ENCODE results near the gene CNTN3.

CNTN3 gene

DNA sequence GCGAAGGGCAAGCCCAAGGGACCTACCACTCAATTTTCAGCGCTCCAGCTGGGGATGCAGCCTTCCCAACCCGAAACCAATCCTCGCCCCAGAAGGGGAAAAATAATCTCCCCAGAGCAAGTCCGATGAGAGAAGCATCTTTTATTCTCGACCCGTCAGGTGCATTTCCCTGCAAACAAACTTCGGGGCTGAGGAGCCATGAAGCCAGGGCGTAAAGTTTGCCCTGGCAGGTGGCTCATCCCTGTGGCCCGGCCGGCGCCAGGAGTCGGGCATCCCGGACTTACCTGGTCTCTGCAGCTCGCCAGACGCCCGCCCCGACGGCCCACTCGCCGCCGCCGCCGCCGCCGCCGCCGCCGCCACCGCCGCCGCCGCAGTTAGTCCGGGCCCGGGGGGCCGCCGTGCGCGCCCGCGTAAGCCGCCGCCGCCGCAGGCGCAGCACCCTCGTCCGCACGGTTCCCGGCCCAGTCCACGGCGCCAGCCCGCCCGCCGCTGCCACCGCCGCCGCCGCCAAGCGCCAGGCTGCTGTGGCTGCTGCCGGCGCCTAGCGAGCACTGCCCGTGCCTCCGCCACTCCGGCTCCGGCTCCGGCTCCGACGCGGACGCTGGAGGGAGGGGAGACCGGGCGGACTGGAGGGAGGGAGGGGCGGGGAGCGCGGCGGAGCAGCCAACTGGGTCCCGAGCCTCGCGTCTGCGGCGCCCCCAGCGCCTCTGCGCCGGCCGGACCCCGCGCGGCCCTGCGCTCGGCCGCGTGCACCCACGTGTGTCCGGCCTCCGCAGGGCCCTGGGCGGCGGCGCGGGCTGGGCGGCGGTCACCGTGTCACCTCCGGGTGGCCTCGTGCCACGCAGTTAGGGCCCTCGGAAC is at the start of gene CNTN3:
Gene CNTN3, minus strand, starts transcription at position 553 of the 861 bp plus-strand sequence. CDS start 93,547 bp downstream, outside the sequence.
- peak; percentile 65 for ATAC-seq
- TF ChIP-seq ZC3H10 (CRISPR knock-in tag; IDR thresholded peaks at IDR 0.05) (no peak), SNAI2 (CRISPR knock-in tag; IDR thresholded peaks at IDR 0.05) (no peak), PPARA (CRISPR knock-in tag; IDR thresholded peaks at IDR 0.05; ENCODE audit: borderline replicate concordance) (no peak), ISL1 (CRISPR knock-in tag; IDR thresholded peaks at IDR 0.05) (no peak)

DNA sequence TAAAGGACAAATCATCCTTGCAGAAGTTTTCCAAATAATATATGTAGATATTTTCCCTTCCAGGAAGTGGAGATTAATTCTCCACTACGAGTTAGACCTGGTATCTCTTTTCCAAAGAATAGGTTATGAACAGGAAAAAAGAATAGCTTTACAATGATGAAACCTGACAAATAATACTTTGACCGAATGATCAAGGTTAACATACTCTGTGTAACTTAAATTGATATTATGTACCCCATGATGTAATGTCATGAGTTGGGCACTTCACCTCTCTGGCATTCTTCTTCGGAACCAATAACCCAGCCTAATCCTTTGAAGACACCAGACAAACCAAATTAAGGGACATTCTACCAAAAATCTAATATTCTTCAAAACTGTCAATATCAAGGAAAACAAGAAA is 48.7 kb upstream of the CNTN3 start:
- TF ChIP-seq, protein P1, sequence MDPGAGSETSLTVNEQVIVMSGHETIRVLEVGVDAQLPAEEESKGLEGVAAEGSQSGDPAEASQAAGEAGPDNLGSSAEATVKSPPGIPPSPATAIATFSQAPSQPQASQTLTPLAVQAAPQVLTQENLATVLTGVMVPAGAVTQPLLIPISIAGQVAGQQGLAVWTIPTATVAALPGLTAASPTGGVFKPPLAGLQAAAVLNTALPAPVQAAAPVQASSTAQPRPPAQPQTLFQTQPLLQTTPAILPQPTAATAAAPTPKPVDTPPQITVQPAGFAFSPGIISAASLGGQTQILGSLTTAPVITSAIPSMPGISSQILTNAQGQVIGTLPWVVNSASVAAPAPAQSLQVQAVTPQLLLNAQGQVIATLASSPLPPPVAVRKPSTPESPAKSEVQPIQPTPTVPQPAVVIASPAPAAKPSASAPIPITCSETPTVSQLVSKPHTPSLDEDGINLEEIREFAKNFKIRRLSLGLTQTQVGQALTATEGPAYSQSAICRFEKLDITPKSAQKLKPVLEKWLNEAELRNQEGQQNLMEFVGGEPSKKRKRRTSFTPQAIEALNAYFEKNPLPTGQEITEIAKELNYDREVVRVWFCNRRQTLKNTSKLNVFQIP (CRISPR knock-in tag; IDR thresholded peaks at IDR 0.05; ENCODE audit: borderline replicate concordance, low read depth), result no peak
- TF ChIP-seq ZFP30 (CRISPR knock-in tag; IDR thresholded peaks at IDR 0.05), result no peak
- no peak for TF ChIP-seq RARB (CRISPR knock-in tag; IDR thresholded peaks at IDR 0.05)
- no peak for TF ChIP-seq TCF4 (CRISPR knock-in tag; IDR thresholded peaks at IDR 0.05; ENCODE audit: borderline replicate concordance)
- no peak for TF ChIP-seq SNAI2 (CRISPR knock-in tag; IDR thresholded peaks at IDR 0.05)
- TF ChIP-seq ZNF70 (CRISPR knock-in tag; IDR thresholded peaks at IDR 0.05), result no peak
- TF ChIP-seq, protein P2, sequence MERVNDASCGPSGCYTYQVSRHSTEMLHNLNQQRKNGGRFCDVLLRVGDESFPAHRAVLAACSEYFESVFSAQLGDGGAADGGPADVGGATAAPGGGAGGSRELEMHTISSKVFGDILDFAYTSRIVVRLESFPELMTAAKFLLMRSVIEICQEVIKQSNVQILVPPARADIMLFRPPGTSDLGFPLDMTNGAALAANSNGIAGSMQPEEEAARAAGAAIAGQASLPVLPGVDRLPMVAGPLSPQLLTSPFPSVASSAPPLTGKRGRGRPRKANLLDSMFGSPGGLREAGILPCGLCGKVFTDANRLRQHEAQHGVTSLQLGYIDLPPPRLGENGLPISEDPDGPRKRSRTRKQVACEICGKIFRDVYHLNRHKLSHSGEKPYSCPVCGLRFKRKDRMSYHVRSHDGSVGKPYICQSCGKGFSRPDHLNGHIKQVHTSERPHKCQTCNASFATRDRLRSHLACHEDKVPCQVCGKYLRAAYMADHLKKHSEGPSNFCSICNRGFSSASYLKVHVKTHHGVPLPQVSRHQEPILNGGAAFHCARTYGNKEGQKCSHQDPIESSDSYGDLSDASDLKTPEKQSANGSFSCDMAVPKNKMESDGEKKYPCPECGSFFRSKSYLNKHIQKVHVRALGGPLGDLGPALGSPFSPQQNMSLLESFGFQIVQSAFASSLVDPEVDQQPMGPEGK (CRISPR knock-in tag; IDR thresholded peaks at IDR 0.05; ENCODE audit: borderline replicate concordance), result no peak
- TF ChIP-seq ESRRG (CRISPR knock-in tag; IDR thresholded peaks at IDR 0.05), result no peak
- TF ChIP-seq BACH2 (CRISPR knock-in tag; IDR thresholded peaks at IDR 0.05; ENCODE audit: borderline replicate concordance), result no peak
- no peak for TF ChIP-seq OSR1 (CRISPR knock-in tag; IDR thresholded peaks at IDR 0.05)
- TF ChIP-seq ZNF565 (CRISPR knock-in tag; conservative IDR thresholded peaks at IDR 0.05; ENCODE audit: low read depth), result no peak
- no peak for TF ChIP-seq ZC3H10 (CRISPR knock-in tag; IDR thresholded peaks at IDR 0.05)
- ATAC-seq, result no peak

DNA sequence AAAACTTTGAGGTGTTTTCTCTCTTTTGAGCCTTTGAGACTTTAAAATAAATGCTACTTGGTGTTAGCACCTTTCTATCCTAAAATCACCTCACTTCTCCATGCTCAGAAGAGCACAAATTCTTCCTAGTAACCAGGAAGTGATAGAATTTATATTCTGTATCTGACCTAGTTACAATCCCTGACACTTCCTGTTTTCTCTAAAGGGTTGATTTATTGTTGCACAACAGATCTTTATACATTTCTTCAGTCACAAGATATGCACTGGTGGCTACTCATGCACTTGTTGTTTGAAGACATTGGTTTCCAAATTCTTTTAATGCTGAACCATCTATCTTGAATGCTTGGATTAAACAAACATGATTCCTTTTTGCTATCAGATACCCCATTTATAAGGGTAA is 47.2 kb upstream of the CNTN3 start:
- TF ChIP-seq CSDC2 (CRISPR knock-in tag; IDR thresholded peaks at IDR 0.05), result no peak
- TF ChIP-seq ZC3H10 (CRISPR knock-in tag; IDR thresholded peaks at IDR 0.05), result no peak
- no peak for TF ChIP-seq ZNF8 (CRISPR knock-in tag; IDR thresholded peaks at IDR 0.05)
- no peak for TF ChIP-seq ESRRG (CRISPR knock-in tag; IDR thresholded peaks at IDR 0.05)
- TF ChIP-seq, protein P3, sequence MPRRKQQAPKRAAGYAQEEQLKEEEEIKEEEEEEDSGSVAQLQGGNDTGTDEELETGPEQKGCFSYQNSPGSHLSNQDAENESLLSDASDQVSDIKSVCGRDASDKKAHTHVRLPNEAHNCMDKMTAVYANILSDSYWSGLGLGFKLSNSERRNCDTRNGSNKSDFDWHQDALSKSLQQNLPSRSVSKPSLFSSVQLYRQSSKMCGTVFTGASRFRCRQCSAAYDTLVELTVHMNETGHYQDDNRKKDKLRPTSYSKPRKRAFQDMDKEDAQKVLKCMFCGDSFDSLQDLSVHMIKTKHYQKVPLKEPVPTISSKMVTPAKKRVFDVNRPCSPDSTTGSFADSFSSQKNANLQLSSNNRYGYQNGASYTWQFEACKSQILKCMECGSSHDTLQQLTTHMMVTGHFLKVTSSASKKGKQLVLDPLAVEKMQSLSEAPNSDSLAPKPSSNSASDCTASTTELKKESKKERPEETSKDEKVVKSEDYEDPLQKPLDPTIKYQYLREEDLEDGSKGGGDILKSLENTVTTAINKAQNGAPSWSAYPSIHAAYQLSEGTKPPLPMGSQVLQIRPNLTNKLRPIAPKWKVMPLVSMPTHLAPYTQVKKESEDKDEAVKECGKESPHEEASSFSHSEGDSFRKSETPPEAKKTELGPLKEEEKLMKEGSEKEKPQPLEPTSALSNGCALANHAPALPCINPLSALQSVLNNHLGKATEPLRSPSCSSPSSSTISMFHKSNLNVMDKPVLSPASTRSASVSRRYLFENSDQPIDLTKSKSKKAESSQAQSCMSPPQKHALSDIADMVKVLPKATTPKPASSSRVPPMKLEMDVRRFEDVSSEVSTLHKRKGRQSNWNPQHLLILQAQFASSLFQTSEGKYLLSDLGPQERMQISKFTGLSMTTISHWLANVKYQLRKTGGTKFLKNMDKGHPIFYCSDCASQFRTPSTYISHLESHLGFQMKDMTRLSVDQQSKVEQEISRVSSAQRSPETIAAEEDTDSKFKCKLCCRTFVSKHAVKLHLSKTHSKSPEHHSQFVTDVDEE (CRISPR knock-in tag; IDR thresholded peaks at IDR 0.05), result no peak
- ATAC-seq, result no peak

DNA sequence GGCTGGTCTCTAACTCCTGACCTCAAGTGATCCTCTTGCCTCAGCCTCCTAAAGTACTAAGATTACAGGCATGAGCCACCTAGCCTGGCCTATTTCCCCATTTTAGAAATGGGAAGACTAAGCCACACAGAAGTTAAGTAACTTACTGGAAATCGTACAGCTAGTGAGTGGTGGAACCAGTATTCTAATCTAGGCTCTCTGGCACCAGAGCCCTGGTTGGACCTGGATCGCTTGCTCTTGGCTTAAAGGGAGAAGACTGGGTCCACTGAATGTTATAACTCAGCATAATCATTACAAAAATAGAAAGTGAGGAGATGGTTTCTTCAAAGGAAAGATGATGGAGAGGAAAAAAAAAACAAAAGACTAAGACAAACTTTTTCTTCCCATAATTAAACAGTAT is 37.4 kb upstream of the CNTN3 start:
- no peak for ATAC-seq

More for the DNA sequence above, 37.4 kb upstream of the CNTN3 start:
- TF ChIP-seq GLIS3 (CRISPR knock-in tag; IDR thresholded peaks at IDR 0.05) (no peak), RARB (CRISPR knock-in tag; IDR thresholded peaks at IDR 0.05) (no peak), ISL1 (CRISPR knock-in tag; IDR thresholded peaks at IDR 0.05) (no peak), ZNF565 (CRISPR knock-in tag; conservative IDR thresholded peaks at IDR 0.05; ENCODE audit: low read depth) (no peak)
- TF ChIP-seq, protein P1 (CRISPR knock-in tag; IDR thresholded peaks at IDR 0.05; ENCODE audit: borderline replicate concordance, low read depth), result no peak
- TF ChIP-seq, protein P2 (CRISPR knock-in tag; IDR thresholded peaks at IDR 0.05; ENCODE audit: borderline replicate concordance), result no peak

All from SK-N-SH treated with all-trans-retinoic acid at 6 μM for 48 hours (cell line).